Fibroblast of pulmonary artery (primary cell): ENCODE measurements around the gene MYO1B.

Experiments
- DNase-seq: peaks from one replicate; pipeline ENCODE4 v3.0.0-alpha.2; 2010; ENCODE audit warnings: low read depth
- H3K4me3 ChIP-seq: replicated peaks from 2 replicates; pipeline ENCODE4 v1.5.1; 2011; ENCODE audit warnings: low read depth, mild to moderate bottlenecking, control low read depth, low read length, moderate library complexity
- CTCF ChIP-seq: IDR thresholded peaks from 2 replicates; pipeline ENCODE4 v1.5.1; 2011; ENCODE audit warnings: mild to moderate bottlenecking, control low read depth, low read length, inconsistent platforms; ENCODE audit errors: missing control alignments

MYO1B gene

GRCh38 chr2:191459158-191459557 is 214.0 kb downstream of the MYO1B start:
- TF ChIP-seq CTCF, result no peak
- no peak overlapping the region for H3K4me3 ChIP-seq
- DNase-seq, result no peak

- TF ChIP-seq CTCF, result no peak
- DNase-seq, result no peak
- no peak overlapping the region for H3K4me3 ChIP-seq
Observed at GRCh38 chr2:191462370-191462769, 217.2 kb downstream of the MYO1B start.

- no peak overlapping the region for H3K4me3 ChIP-seq
- TF ChIP-seq CTCF, result no peak
Observed at GRCh38 chr2:191463790-191464189, 218.6 kb downstream of the MYO1B start.

GRCh38 chr2:191465766-191466420 is 220.7 kb downstream of the MYO1B start:
- DNase-seq, result no peak
- no peak for TF ChIP-seq CTCF
- H3K4me3 ChIP-seq, result no peak overlapping the region

More at GRCh38 chr2:191463790-191464189, 218.6 kb downstream of the MYO1B start:
- no peak for DNase-seq

DNA sequence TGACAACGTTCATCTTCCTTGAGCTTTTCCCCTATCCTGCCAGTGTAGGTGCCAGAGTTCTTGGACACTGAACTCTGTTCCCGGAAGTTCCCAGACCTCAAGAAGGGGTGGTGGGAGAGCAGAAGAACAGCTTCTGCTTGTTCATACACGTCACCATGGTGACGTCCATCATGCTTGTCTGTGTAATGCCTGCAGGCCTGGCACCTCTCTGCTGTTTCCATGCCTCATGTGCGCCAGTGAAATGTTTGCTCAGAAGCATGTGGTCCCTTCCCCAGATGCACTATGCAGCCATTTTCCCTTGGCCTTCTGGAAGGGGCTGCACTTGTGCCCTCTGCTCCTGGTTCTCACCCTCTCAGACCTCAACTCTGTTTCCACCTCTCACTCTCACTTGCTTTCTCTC is 221.9 kb downstream of the MYO1B start:
- DNase-seq, result no peak
- no peak overlapping the region for H3K4me3 ChIP-seq

GRCh38 chr2:191470306-191470705 is 225.1 kb downstream of the MYO1B start:
- TF ChIP-seq CTCF, result no peak
- no peak for DNase-seq
- H3K4me3 ChIP-seq, result no peak overlapping the region

More for the DNA sequence above, 221.9 kb downstream of the MYO1B start:
- no peak for TF ChIP-seq CTCF

- TF ChIP-seq CTCF, result no peak
- no peak overlapping the region for H3K4me3 ChIP-seq
- no peak for DNase-seq
Observed at GRCh38 chr2:191474464-191474863, 229.3 kb downstream of the MYO1B start.
